Measurements from ENCODE around the gene INAFM2. TPM values are rescaled to one million over a fixed set of nuclear protein-coding genes. Genes with fewer than 3 reads are reported as not detected.

Gene INAFM2
- total RNA-seq, 1 donor from 2014 or later, result 19.2 TPM

DNA sequence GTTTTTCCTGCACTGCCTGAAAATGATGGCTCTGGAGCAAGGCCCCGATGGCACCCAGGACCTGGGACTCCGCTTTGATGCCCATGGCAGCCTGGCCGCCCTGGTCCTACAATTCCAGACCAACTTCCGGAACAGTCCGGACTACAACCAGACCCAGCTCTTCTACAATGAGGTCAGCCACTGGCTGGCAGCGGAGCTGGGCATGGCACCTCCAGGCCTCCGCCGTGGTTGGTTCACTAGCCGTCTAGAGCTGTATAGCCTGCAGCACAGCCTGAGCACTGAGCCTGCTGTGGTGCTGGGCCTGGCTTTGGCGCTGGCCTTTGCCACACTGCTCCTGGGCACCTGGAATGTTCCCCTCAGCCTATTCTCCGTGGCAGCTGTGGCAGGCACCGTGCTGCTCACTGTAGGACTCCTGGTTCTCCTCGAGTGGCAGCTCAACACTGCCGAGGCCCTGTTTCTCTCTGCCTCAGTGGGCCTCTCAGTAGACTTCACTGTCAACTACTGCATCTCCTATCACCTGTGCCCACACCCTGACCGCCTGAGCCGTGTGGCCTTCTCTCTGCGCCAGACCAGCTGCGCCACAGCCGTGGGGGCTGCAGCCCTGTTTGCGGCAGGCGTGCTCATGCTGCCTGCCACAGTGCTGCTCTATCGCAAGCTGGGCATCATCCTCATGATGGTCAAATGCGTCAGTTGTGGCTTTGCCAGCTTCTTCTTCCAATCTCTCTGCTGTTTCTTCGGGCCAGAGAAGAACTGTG is 45.4 kb downstream of the INAFM2 start:
- peak overlapping the region; percentile 28 for H3K4me3 Mint-ChIP-seq
- DNase-seq (ENCODE audit: low spot score in 2 of 2, unreplicated experiment in 2 of 2), result no peak
- peaks cover 5% of the 10 kb centered on the region for H3K4me1 Mint-ChIP-seq
- H3K9me3 Mint-ChIP-seq, result no peaks in the 10 kb centered on the region
- H3K27me3 Mint-ChIP-seq (ENCODE audit: low read depth), result peaks cover 38% of the 10 kb centered on the region
- H3K27ac Mint-ChIP-seq, result no peak overlapping the region
- H3K36me3 Mint-ChIP-seq, result no peaks in the 10 kb centered on the region
- TF ChIP-seq, protein P1, sequence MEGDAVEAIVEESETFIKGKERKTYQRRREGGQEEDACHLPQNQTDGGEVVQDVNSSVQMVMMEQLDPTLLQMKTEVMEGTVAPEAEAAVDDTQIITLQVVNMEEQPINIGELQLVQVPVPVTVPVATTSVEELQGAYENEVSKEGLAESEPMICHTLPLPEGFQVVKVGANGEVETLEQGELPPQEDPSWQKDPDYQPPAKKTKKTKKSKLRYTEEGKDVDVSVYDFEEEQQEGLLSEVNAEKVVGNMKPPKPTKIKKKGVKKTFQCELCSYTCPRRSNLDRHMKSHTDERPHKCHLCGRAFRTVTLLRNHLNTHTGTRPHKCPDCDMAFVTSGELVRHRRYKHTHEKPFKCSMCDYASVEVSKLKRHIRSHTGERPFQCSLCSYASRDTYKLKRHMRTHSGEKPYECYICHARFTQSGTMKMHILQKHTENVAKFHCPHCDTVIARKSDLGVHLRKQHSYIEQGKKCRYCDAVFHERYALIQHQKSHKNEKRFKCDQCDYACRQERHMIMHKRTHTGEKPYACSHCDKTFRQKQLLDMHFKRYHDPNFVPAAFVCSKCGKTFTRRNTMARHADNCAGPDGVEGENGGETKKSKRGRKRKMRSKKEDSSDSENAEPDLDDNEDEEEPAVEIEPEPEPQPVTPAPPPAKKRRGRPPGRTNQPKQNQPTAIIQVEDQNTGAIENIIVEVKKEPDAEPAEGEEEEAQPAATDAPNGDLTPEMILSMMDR (IDR thresholded peaks at IDR 0.05; ENCODE audit: unreplicated experiment), result no peak

- Mint-ChIP-seq H3K27ac (no peak overlapping the region), H3K36me3 (no peaks in the 10 kb centered on the region), H3K9me3 (no peaks in the 10 kb centered on the region), H3K4me1 (peaks cover 5% of the 10 kb centered on the region), H3K4me3 (no peak overlapping the region), H3K27me3 (ENCODE audit: low read depth) (peaks cover 33% of the 10 kb centered on the region)
- DNase-seq (ENCODE audit: low spot score in 2 of 2, unreplicated experiment in 2 of 2), result no peak
- TF ChIP-seq, protein P1 (IDR thresholded peaks at IDR 0.05; ENCODE audit: unreplicated experiment), result no peak
These were observed 46.0 kb downstream of the INAFM2 start for GRCh38 chr15:40369474-40369869.

DNA sequence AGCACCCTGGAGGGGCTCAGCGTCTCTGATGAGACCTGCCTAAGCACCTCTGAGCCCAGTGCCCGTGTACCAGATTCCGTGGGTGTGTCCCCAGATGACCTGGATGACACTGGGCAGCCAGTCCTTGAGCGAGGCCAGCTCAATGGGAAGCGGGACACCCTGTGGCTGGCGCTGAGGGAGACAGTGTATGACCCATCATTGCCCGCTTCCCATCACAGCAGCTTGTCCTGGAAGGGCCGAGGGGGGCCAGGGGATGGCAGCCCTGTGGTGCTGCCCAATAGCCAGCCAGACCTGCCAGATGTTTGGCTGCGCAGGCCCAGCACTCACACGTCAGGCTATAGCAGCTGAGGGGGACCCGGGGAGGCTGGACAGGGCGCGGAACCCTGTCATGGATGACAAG is 46.5 kb downstream of the INAFM2 start:
- peaks cover 5% of the 10 kb centered on the region for H3K4me1 Mint-ChIP-seq
- peaks cover 30% of the 10 kb centered on the region for H3K27me3 Mint-ChIP-seq (ENCODE audit: low read depth)
- no peak overlapping the region for H3K4me3 Mint-ChIP-seq
- DNase-seq (ENCODE audit: low spot score in 2 of 2, unreplicated experiment in 2 of 2), result no peak
- H3K27ac Mint-ChIP-seq, result no peak overlapping the region
- TF ChIP-seq, protein P1 (IDR thresholded peaks at IDR 0.05; ENCODE audit: unreplicated experiment), result no peak
- H3K36me3 Mint-ChIP-seq, result no peaks in the 10 kb centered on the region
- no peaks in the 10 kb centered on the region for H3K9me3 Mint-ChIP-seq

GRCh38 chr15:40372981-40373380 is 49.5 kb downstream of the INAFM2 start:
- TF ChIP-seq, protein P1 (IDR thresholded peaks at IDR 0.05; ENCODE audit: unreplicated experiment), result no peak
- Mint-ChIP-seq H3K27me3 (ENCODE audit: low read depth) (peaks cover 12% of the 10 kb centered on the region), H3K9me3 (no peaks in the 10 kb centered on the region), H3K4me3 (no peak overlapping the region), H3K27ac (no peak overlapping the region), H3K36me3 (no peaks in the 10 kb centered on the region), H3K4me1 (peaks cover 3% of the 10 kb centered on the region)
- no peak for DNase-seq (ENCODE audit: low spot score in 2 of 2, unreplicated experiment in 2 of 2)

Other genes starting within 250 kb of the INAFM2 start
- gene BMF, start 214.8 kb upstream of the INAFM2 start, total RNA-seq, result 90.3 to 98.9 TPM (median 97.0 TPM) in 3 replicates
- 29.0 to 38.2 TPM (median 35.5 TPM) in 3 replicates for gene BUB1B, start 162.6 kb upstream of the INAFM2 start, total RNA-seq
- gene PAK6, start 84.6 kb upstream of the INAFM2 start, total RNA-seq, result 10.1 to 11.1 TPM (median 10.2 TPM) in 3 replicates
- 0.31 to 0.59 TPM (median 0.44 TPM) in 3 replicates for gene ANKRD63, start 40.6 kb upstream of the INAFM2 start, total RNA-seq
- 9.8 to 11.5 TPM (median 10.7 TPM) in 3 replicates for gene PLCB2, start 15.8 kb upstream of the INAFM2 start, total RNA-seq
- 23.4 to 26.9 TPM (median 26.1 TPM) in 3 replicates for gene CCDC9B, start 17.2 kb downstream of the INAFM2 start, total RNA-seq
- 0.93 TPM in 1 of 3 replicates, not detected in the others for gene PHGR1, start 27.3 kb downstream of the INAFM2 start, total RNA-seq
- gene DISP2, start 34.5 kb downstream of the INAFM2 start, total RNA-seq, result 0.57 to 0.76 TPM (median 0.64 TPM) in 3 replicates
- gene KNSTRN, start 59.0 kb downstream of the INAFM2 start, total RNA-seq, result 29.9 to 34.6 TPM (median 31.1 TPM) in 3 replicates
- 101 to 117 TPM (median 104 TPM) in 3 replicates for gene IVD, start 82.1 kb downstream of the INAFM2 start, total RNA-seq
- 23.8 to 25.0 TPM (median 23.9 TPM) in 3 replicates for gene BAHD1, start 117.3 kb downstream of the INAFM2 start, total RNA-seq
- gene CHST14, start 147.3 kb downstream of the INAFM2 start, total RNA-seq, result 39.2 to 41.9 TPM (median 40.4 TPM) in 3 replicates
- 27.2 to 30.1 TPM (median 28.8 TPM) in 3 replicates for gene CCDC32, start 241.3 kb downstream of the INAFM2 start, total RNA-seq
- 11.9 to 14.5 TPM (median 13.0 TPM) in 3 replicates for gene RPUSD2, start 245.6 kb downstream of the INAFM2 start, total RNA-seq